Ovary (tissue), 9 donors: ENCODE results near the gene AMDHD1. TPM values are rescaled to one million over a fixed set of nuclear protein-coding genes. Genes with fewer than 3 reads are reported as not detected.

Experiments used
- DNase-seq, 5 donors: peaks; one replicate each; pipeline ENCODE4 v3.0.0-alpha.2; 2019 to 2020
- H3K27ac ChIP-seq, 2 donors: fragments of 200-600 bp; one replicate each; pipeline versions ENCODE4 v1.5.1 to v1.8.0; 2019 to 2022
- H3K27me3 ChIP-seq: fragments of 200-600 bp; one replicate; pipeline ENCODE4 v1.8.0; 2022
- H3K36me3 ChIP-seq: fragments of 200-600 bp; sonication (generic); one replicate; pipeline ENCODE4 v1.5.1; 2019
- H3K4me1 ChIP-seq: one replicate; pipeline ENCODE4 v1.8.1; 2013; ENCODE audit warnings: mild to moderate bottlenecking, moderate library complexity; ENCODE audit not compliant: insufficient read depth
- H3K4me3 ChIP-seq: fragments of 200-600 bp; sonication (generic); one replicate; pipeline ENCODE4 v1.5.1; 2017
- H3K9me3 ChIP-seq, 2 donors: fragments of 200-600 bp in 1 of 2; sonication (generic) in 1 of 2; one replicate each; pipeline versions ENCODE4 v1.5.1 to v1.8.1; 2013 to 2019; ENCODE audit warnings: mild to moderate bottlenecking in 1 of 2, moderate library complexity in 1 of 2
- EP300 ChIP-seq: sonication (generic); formaldehyde crosslinking; IDR thresholded peaks from one replicate; pipeline ENCODE4 v1.6.1; 2017; ENCODE audit warnings: antibody characterized with exemption
- POLR2A ChIP-seq: fragments of 450-650 bp; IDR thresholded peaks from one replicate; pipeline ENCODE4 v1.6.1; 2017; ENCODE audit warnings: antibody characterized with exemption, mild to moderate bottlenecking, moderate library complexity
- WGBS, 3 donors: extraction: QIAGEN DNeasy Blood & Tissue Kit in 1 of 3; methylation state at CpG; one replicate each; pipeline versions ENCODE4 v1.1.5 to v1.1.7; 2013 to 2017; 5-methylcytosine and 5-hydroxymethylcytosine counted together
- intact Hi-C, 4 donors: fragments of 100-400 bp; cut with DNase I; formaldehyde crosslinking; loops; one replicate each; pipeline versions ENCODE4 v1.11.0 to v1.15.1; 2022 to 2023
- polyA plus RNA-seq, 2 donors: library from polyadenylated mRNA; stranded (reverse); fragments of 200-250 nt in 1 of 2; fragments of 350-450 nt in 1 of 2; fragmentation: Illumina TruSeq in 1 of 2; extraction: RNeasy Lipid Tissue Mini Kit (QIAGEN cat#74804) in 1 of 2; gene quantifications; one replicate each; pipeline ENCODE4 v1.2.3, GENCODE V29; 2013 to 2014
- total RNA-seq, 7 donors: library from RNA; depleted of rRNA in 2 of 7; stranded (reverse); fragments of >200 nt in 2 of 7; fragmentation: NEBNext Ultra II Directional in 3 of 7; extraction: Animal tissue kit (Norgen Biotek cat#: 25700) in 3 of 7; gene quantifications; one replicate each; pipeline versions ENCODE4 v1.1.0 to v1.2.4, GENCODE V29; 2016 to 2023
- TF ChIP-seq, protein P1 (sequence below), 3 donors: fragments of 450-650 bp in 2 of 3; fragments of 200-600 bp in 1 of 3; IDR thresholded peaks; one replicate each; pipeline versions ENCODE4 v1.5.1 to v1.8.0; 2016 to 2022; ENCODE audit warnings: antibody characterized with exemption in 3 of 3, mild to moderate bottlenecking in 1 of 3
- donor health status: DM: no; HTN: no; CAD: no; lungs with moderate emphysema.
- donor health status: DM: no; HTN: no; CAD: no.
- donor health status: Bipolar disorder and iron deficiency.
- donor health status: DM: yes; HTN: yes; CAD: no.
- donor health status: DM: no; HTN: no; CAD: no.
- donor health status: DM: yes; HTN: yes; CAD: no.

Gene AMDHD1
- total and polyA plus RNA-seq, 9 donors: 0.13 to 6.1 (median 0.57) TPM; not detected in 4

DNA sequence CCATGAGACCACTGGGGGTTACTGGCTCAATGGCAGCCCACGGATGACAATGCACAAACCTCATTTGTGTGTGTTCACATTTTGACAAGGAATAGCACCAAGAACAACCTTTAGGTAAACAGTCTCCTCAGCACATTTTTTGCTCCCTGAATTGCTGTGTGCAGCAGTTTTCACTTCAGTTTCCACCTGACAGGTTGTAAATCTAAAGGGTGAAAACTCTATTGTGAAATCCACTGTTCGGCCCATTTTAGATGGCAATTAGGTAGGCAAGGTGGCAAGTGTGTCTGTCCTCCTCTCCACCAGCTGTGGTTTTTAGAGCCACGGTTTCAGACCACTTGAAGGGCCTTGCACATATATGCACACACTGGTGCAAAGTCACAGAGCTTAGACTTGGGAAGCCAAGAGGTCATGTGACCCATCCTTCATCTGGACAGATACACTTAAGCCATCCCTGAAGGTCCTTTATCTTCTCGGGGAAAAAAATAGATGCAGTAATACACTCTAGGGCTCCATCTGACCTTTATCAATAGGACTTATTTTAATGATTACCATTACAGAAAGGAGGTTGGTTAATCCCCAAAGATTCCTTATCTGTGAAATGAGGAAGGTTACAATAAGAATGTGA is 29.8 kb downstream of the AMDHD1 start:
- H3K36me3 ChIP-seq: no peaks in the 10 kb centered on the region
- H3K9me3 ChIP-seq: no peaks in the 10 kb centered on the region
- no peak for TF ChIP-seq EP300
- TF ChIP-seq, protein P1, sequence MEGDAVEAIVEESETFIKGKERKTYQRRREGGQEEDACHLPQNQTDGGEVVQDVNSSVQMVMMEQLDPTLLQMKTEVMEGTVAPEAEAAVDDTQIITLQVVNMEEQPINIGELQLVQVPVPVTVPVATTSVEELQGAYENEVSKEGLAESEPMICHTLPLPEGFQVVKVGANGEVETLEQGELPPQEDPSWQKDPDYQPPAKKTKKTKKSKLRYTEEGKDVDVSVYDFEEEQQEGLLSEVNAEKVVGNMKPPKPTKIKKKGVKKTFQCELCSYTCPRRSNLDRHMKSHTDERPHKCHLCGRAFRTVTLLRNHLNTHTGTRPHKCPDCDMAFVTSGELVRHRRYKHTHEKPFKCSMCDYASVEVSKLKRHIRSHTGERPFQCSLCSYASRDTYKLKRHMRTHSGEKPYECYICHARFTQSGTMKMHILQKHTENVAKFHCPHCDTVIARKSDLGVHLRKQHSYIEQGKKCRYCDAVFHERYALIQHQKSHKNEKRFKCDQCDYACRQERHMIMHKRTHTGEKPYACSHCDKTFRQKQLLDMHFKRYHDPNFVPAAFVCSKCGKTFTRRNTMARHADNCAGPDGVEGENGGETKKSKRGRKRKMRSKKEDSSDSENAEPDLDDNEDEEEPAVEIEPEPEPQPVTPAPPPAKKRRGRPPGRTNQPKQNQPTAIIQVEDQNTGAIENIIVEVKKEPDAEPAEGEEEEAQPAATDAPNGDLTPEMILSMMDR (IDR thresholded peaks at IDR 0.05): no peak
- TF ChIP-seq POLR2A: no peak
- no peaks in the 10 kb centered on the region for H3K4me1 ChIP-seq
- WGBS, 3 donors: 51 to 65% (median 59%) methylated on average over 4 of the region's 4 CpGs
- H3K27me3 ChIP-seq: no peaks in the 10 kb centered on the region
- H3K27ac ChIP-seq: no peak overlapping the region
- H3K4me3 ChIP-seq: no peak overlapping the region
- DNase-seq: no peak
- intact Hi-C loops: no loop called here

DNA sequence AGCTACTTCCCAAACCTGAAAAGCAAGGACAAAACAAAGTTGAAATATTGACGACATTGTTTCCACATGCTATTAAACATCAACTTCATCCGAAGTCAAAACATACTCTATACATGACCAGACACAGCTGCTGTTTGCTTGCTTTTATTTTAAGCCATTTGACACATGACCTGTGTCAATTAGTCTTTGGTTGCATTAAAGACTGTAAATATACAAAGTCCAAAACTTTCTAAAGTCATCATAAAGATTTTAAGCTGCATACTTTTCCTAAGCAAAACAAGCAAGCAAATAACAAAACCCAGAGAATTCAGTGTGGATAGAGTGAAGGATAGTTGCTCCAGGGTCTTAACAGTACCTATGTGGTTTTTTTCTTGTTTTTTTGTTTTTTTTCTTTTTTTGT is 31.2 kb downstream of the AMDHD1 start:
- H3K36me3 ChIP-seq: no peaks in the 10 kb centered on the region
- DNase-seq: no peak
- no peak for TF ChIP-seq EP300
- TF ChIP-seq, protein P1 (IDR thresholded peaks at IDR 0.05): no peak
- H3K9me3 ChIP-seq: no peaks in the 10 kb centered on the region
- 31 to 58% (median 39%) methylated on average over 2 of the region's 2 CpGs for WGBS, 3 donors
- no peaks in the 10 kb centered on the region for H3K27me3 ChIP-seq
- no peaks in the 10 kb centered on the region for H3K4me1 ChIP-seq
- intact Hi-C loops: no loop called here
- H3K27ac ChIP-seq: no peak overlapping the region
- H3K4me3 ChIP-seq: no peak overlapping the region

DNA sequence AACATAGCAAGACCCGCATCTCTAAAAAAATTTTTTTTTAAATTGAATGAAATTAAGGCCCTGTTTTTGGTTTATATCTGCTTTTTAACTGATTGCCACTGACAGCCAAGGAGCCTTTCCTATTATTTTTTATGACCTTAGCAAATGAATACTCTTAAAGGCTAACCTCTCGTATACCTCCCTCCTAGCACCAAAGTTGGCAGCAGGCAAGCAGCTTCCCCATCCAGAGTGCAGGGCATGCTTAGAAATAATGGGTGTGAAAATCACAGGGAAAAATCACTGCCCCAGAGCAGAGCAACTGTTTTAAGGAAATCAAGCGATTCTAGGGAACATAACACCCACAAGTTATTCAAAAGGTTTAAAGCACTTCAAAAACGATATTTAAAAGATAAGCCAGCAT is 32.4 kb downstream of the AMDHD1 start:
- intact Hi-C loops: no loop called here
- Histone ChIP-seq H3K4me3 (no peak overlapping the region), H3K27ac (no peak overlapping the region), H3K9me3 (no peaks in the 10 kb centered on the region), H3K4me1 (no peaks in the 10 kb centered on the region), H3K36me3 (no peaks in the 10 kb centered on the region), H3K27me3 (no peaks in the 10 kb centered on the region)
- DNase-seq: no peak
- 86 to 90% (median 89%) methylated on average over 4 of the region's 4 CpGs for WGBS, 3 donors
- TF ChIP-seq EP300 (no peak), POLR2A (no peak)
- TF ChIP-seq, protein P1 (IDR thresholded peaks at IDR 0.05): no peak

DNA sequence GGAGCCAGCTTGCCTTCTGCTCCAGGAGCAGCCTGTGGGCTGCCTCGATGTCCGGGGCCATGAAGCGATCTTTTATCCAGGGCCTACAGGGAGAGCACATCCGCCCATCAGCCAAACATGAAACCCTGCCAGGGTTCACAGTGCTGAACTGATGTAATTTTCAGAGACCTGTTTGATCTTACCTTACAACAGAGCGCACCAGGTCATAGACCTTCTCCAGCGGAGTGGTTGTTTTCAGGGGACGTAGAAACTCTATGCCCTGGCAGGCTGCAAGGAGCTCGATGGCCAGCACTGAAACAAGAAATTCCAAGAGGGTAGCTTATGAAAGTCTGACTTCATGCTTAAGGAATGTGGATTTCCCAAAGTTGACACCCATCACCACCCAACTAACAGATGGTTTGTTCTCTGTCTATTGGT is 33.3 kb downstream of the AMDHD1 start:
- 91 to 93% (median 92%) methylated on average over 8 of the region's 8 CpGs for WGBS, 3 donors
- H3K27me3 ChIP-seq: no peaks in the 10 kb centered on the region
- H3K36me3 ChIP-seq: no peaks in the 10 kb centered on the region
- DNase-seq: no peak
- H3K4me1 ChIP-seq: no peaks in the 10 kb centered on the region
- no peak overlapping the region for H3K4me3 ChIP-seq
- no peak overlapping the region for H3K27ac ChIP-seq
- no peaks in the 10 kb centered on the region for H3K9me3 ChIP-seq
- TF ChIP-seq POLR2A (no peak), EP300 (no peak)
- TF ChIP-seq, protein P1 (IDR thresholded peaks at IDR 0.05): no peak
- intact Hi-C loops: no loop called here
